SK-N-SH (cell line): ENCODE results near the gene LIPG. TPM values are rescaled to one million over a fixed set of nuclear protein-coding genes. Genes with fewer than 3 reads are reported as not detected.

ENCODE experiments used
- CTCF ChIA-PET: fragments of 300-600, 350-600 bp; formaldehyde crosslinking; extraction: SDS; loops from one replicate; lab custom pipeline; 2021; lab: Yijun Ruan, JAX
- POLR2A ChIA-PET: fragments of 350-600 bp; sonication (Branson Sonifier 250); formaldehyde crosslinking; extraction: SDS; loops from one replicate; lab custom pipeline; 2020; ENCODE audit warnings: antibody characterized with exemption, inconsistent platforms; lab: Yijun Ruan, JAX
- DNase-seq: peaks from one replicate; pipeline ENCODE4 v3.0.0; 2012
- H2AFZ ChIP-seq: fragments of 200-600 bp; sonication (generic); 2 replicates; pipeline ENCODE4 v1.8.1; 2016; ENCODE audit warnings: antibody characterized with exemption, mild to moderate bottlenecking, low read depth
- H3F3A ChIP-seq: fragments of 200-600 bp; sonication (generic); replicated peaks from 2 replicates; pipeline ENCODE3; 2016; ENCODE audit warnings: antibody characterized with exemption, mild to moderate bottlenecking; ENCODE audit not compliant: insufficient read depth
- H3K27ac ChIP-seq, 2 experiments: fragments of 200-500 bp in 1 of 2; fragments of 200-600 bp in 1 of 2; sonication (Bioruptor generic) in 1 of 2; sonication (generic), shearing (Covaris generic) in 1 of 2; 2 replicates each; pipeline versions ENCODE4 v1.5.1 to v1.6.1; 2014 to 2016; ENCODE audit warnings: low read depth in 2 of 2, inconsistent platforms in 1 of 2, low read length in 1 of 2, mild to moderate bottlenecking in 1 of 2, mixed read lengths in 1 of 2
- H3K27me3 ChIP-seq: fragments of 200-600 bp; sonication (generic), shearing (Covaris generic); 2 replicates; pipeline ENCODE4 v1.6.1; 2016; ENCODE audit warnings: mixed run types; ENCODE audit not compliant: insufficient read depth
- H3K36me3 ChIP-seq, 2 experiments: fragments of 200-500 bp in 1 of 2; fragments of 200-600 bp in 1 of 2; sonication (Bioruptor generic) in 1 of 2; sonication (generic) in 1 of 2; replicated peaks in 1 of 2; 2 replicates each; pipeline versions ENCODE3 to v1.5.1; 2014 to 2016; ENCODE audit warnings: low read length in 1 of 2, mild to moderate bottlenecking in 1 of 2; ENCODE audit not compliant: insufficient read depth in 2 of 2, control insufficient read depth in 1 of 2
- H3K4me1 ChIP-seq, 2 experiments: fragments of 200-500 bp in 1 of 2; fragments of 200-600 bp in 1 of 2; sonication (Bioruptor generic) in 1 of 2; sonication (generic), shearing (Covaris generic) in 1 of 2; 2 replicates each; pipeline versions ENCODE4 v1.5.1 to v1.6.1; 2014 to 2016; ENCODE audit warnings: low read depth in 1 of 2, low read length in 1 of 2, mixed run types in 1 of 2; ENCODE audit not compliant: insufficient read depth in 2 of 2, control insufficient read depth in 1 of 2
- H3K4me2 ChIP-seq: fragments of 200-600 bp; sonication (generic), shearing (Covaris generic); 2 replicates; pipeline ENCODE4 v1.6.1; 2017; ENCODE audit warnings: mixed run types
- H3K4me3 ChIP-seq, 2 experiments: fragments of 200-500 bp in 1 of 2; fragments of 200-600 bp in 1 of 2; sonication (Bioruptor generic) in 1 of 2; sonication (generic), shearing (Covaris generic) in 1 of 2; 2 replicates each; pipeline versions ENCODE4 v1.5.1 to v1.8.1; 2014 to 2016; ENCODE audit warnings: low read depth in 2 of 2, inconsistent platforms in 1 of 2, low read length in 1 of 2, mild to moderate bottlenecking in 1 of 2, mixed read lengths in 1 of 2, moderate library complexity in 1 of 2
- H3K79me2 ChIP-seq: fragments of 200-600 bp; sonication (generic); 2 replicates; pipeline ENCODE4 v1.8.1; 2017; ENCODE audit warnings: mild to moderate bottlenecking; ENCODE audit not compliant: insufficient read depth
- H3K9ac ChIP-seq: fragments of 200-600 bp; sonication (generic); 2 replicates; pipeline ENCODE4 v1.6.1; 2017; ENCODE audit warnings: mixed run types
- H3K9me2 ChIP-seq: fragments of 200-600 bp; sonication (generic); 2 replicates; pipeline ENCODE4 v1.6.1; 2017; ENCODE audit warnings: mixed run types
- H3K9me3 ChIP-seq: fragments of 200-600 bp; sonication (generic); 2 replicates; pipeline ENCODE4 v1.6.1; 2017; ENCODE audit warnings: mixed run types, mild to moderate bottlenecking, moderate library complexity
- H4K20me1 ChIP-seq: fragments of 200-600 bp; sonication (generic); 2 replicates; pipeline ENCODE4 v1.6.1; 2017; ENCODE audit warnings: mild to moderate bottlenecking, mixed run types; ENCODE audit not compliant: insufficient read depth
- CHD2 ChIP-seq: fragments of 150-350 bp; IDR thresholded peaks from 2 replicates; pipeline ENCODE4 v1.6.1; 2018; ENCODE audit warnings: low read length; ENCODE audit not compliant: partially characterized antibody
- EZH2phosphoT487 ChIP-seq: fragments of 200-600 bp; sonication (generic); IDR thresholded peaks from 2 replicates; pipeline ENCODE4 v1.6.1; 2017; ENCODE audit warnings: low read depth, mixed run types, mild to moderate bottlenecking, antibody characterized with exemption, moderate library complexity, borderline replicate concordance
- MAX ChIP-seq: IDR thresholded peaks from 2 replicates; pipeline ENCODE4 v1.4.0; 2012; ENCODE audit warnings: low read depth
- MEF2A ChIP-seq: IDR thresholded peaks from 2 replicates; pipeline ENCODE4 v1.4.0; 2012; ENCODE audit warnings: low read depth, borderline replicate concordance
- MXI1 ChIP-seq: IDR thresholded peaks from 2 replicates; pipeline ENCODE4 v1.6.1; 2012; ENCODE audit warnings: mild to moderate bottlenecking, low read depth, low read length, improper control_type of control experiment
- NRF1 ChIP-seq: IDR thresholded peaks from 2 replicates; pipeline ENCODE4 v1.6.1; 2012; ENCODE audit warnings: low read depth, mild to moderate bottlenecking, low read length
- PBX3 ChIP-seq: IDR thresholded peaks from 2 replicates; pipeline ENCODE4; 2012
- POLR2AphosphoS5 ChIP-seq: IDR thresholded peaks from 2 replicates; pipeline ENCODE4 v1.6.1; 2012; ENCODE audit warnings: low read depth, low read length
- RCOR1 ChIP-seq: fragments of 150-350 bp; IDR thresholded peaks from 2 replicates; pipeline ENCODE4 v1.6.1; 2017; ENCODE audit warnings: antibody characterized with exemption, low read length
- REST ChIP-seq: IDR thresholded peaks from 2 replicates; pipeline ENCODE4 v1.6.1; 2012; ENCODE audit warnings: mild to moderate bottlenecking, low read depth, low read length, moderate library complexity
- RFX5 ChIP-seq: IDR thresholded peaks from 2 replicates; pipeline ENCODE4 v1.6.1; 2012; ENCODE audit warnings: mild to moderate bottlenecking, improper control_type of control experiment, low read length
- TCF12 ChIP-seq: IDR thresholded peaks from 2 replicates; pipeline ENCODE4 v1.4.0; 2012
- TEAD4 ChIP-seq: IDR thresholded peaks from 2 replicates; pipeline ENCODE4 v1.4.0; 2012; ENCODE audit warnings: mild to moderate bottlenecking, borderline replicate concordance; ENCODE audit not compliant: insufficient read depth
- ZBTB33 ChIP-seq: IDR thresholded peaks from 2 replicates; pipeline ENCODE4 v1.4.0; 2012; ENCODE audit warnings: low read depth, borderline replicate concordance
- WGBS: methylation state at CpG from one replicate; pipeline ENCODE4 v1.1.6; 2017; ENCODE audit warnings: low lambda C conversion rate; 5-methylcytosine and 5-hydroxymethylcytosine counted together
- polyA plus RNA-seq, 3 experiments: library from polyadenylated mRNA; depleted of rRNA; stranded (reverse); fragments of >200 nt; gene quantifications; 2 replicates each; pipeline ENCODE4 v1.2.3, GENCODE V29; 2012

The LIPG gene
- polyA plus RNA-seq, 1 of the 3 experiments (the other 2 are of a cell fraction), result 3.2 TPM

GRCh38 chr18:49631146-49631866 is 69.4 kb downstream of the LIPG start:
- ChIA-PET CTCF (interaction anchor here (0.9 to 1.3 kb wide), 2 partner anchors 8 to 121 kb away, joined by 3 to 4 read pairs; no protein-coding TSS in a partner anchor), POLR2A (no interaction called here)
- WGBS, result 69% methylated on average over 11 of the region's 12 CpGs
- TF ChIP-seq RCOR1 (no peak), PBX3 (no peak), POLR2AphosphoS5 (no peak), ZBTB33 (no peak), MXI1 (no peak), MEF2A (no peak), REST (no peak), EZH2phosphoT487 (no peak), RFX5 (no peak), TEAD4 (no peak), NRF1 (no peak), CHD2 (no peak), MAX (no peak), TCF12 (no peak)
- H3K9ac ChIP-seq, result no peak overlapping the region
- no peak overlapping the region for H2AFZ ChIP-seq
- H3K4me1 ChIP-seq, result no peaks in the 10 kb centered on the region; a peak in 2 of 4 replicates
- no peak overlapping the region for H3K4me3 ChIP-seq
- no peaks in the 10 kb centered on the region for H3K9me2 ChIP-seq
- no peaks in the 10 kb centered on the region for H4K20me1 ChIP-seq
- no peaks in the 10 kb centered on the region for H3K79me2 ChIP-seq
- no peaks in the 10 kb centered on the region for H3K36me3 ChIP-seq
- no peaks in the 10 kb centered on the region for H3K9me3 ChIP-seq
- H3K27me3 ChIP-seq, result no peaks in the 10 kb centered on the region
- DNase-seq, result no peak
- no peak overlapping the region for H3K4me2 ChIP-seq
- H3K27ac ChIP-seq, result no peak overlapping the region
- no peaks in the 10 kb centered on the region for H3F3A ChIP-seq
